HG02678 (cell line): ENCODE data around the gene GRM7.

Experiments used
- ATAC-seq: cut with Tn5 transposase; IDR thresholded peaks from one replicate; pipeline ENCODE4 v1.9.1; 2021; ENCODE audit warnings: mild to moderate bottlenecking, moderate library complexity; ENCODE audit not compliant: unreplicated experiment

The GRM7 gene

DNA sequence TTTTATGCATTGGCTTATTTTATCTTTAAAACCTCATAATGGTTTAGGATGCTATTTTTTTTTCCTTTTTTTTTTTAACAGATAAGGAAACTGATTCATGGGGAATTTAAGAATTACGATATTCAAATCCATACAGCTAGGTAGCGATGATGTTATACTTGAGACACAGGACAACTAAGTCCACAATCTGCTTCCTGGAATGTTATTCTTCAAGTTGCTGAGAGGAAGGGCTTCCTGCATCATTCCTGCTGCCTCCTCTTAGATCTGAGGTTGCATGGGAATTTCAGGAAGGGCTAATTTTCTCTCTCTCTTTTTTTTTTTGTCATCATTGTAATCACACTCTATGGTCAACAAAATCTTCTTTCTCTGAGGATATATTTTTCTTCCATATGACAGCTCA lies 595.5 kb downstream of the GRM7 start:
- ATAC-seq = no peak

DNA sequence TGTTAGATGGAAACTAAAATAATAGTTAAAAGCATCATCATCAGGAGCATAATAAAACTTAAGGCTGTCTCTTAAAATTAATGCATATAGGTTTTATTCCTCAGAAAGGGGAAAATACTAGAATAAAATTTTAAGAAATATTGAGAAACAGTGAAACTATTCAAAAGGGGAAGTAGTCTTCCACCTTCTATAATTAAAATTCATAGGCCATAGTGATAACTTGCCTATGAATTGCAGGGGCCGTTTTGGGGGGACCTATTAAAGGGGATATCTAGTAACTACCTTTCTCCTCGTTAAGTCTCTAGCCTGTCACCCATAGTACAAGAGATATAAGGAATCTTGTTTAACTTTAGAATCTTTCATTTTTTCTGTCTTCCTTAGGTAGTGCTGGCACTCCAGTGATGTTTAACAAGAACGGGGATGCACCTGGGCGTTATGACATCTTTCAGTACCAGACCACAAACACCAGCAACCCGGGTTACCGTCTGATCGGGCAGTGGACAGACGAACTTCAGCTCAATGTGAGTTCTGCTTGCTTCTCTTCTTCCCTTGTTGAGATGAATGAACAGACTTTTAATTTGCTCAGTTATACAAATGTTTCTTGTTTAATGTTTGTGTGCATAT lies 600.4 kb downstream of the GRM7 start:
- peak; percentile 85 for ATAC-seq

DNA sequence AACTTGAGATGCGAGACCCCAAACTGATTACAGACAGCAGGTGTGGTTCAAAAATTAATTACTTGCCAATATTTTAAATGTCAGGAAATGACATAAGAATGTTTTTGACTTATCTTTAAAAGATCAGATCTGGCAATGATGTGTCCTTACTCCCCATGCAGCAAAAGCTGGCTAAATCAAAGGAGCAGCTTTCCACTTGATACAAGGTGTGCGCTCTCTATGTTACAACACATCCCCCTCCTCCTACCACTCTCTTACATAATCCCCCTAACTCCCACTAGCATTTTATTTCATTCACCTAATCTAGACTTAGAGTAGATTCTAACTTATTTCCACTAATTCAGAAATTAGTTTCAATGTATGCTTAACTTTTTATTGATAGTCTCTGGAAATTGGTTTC lies 609.0 kb downstream of the GRM7 start:
- ATAC-seq = no peak

DNA sequence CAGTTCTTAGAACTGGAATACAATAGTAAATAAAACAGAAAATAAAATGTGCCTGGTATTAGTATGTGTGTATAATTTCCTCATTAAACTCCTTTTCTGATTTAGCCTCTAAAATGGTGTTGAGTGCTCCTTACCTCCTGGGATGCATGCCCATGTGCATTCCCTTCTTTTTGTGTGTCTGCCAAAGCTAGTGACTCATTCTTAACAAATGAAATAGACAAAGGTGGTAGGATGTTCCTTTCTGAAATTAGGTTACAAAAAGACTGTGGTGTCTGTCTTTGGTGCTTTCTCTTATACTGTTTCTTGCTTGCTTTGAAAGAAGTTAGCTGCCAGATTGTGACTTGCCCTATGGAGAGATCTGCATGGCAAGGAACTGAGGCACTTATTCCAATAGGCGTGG lies 623.7 kb downstream of the GRM7 start:
- no peak for ATAC-seq

DNA sequence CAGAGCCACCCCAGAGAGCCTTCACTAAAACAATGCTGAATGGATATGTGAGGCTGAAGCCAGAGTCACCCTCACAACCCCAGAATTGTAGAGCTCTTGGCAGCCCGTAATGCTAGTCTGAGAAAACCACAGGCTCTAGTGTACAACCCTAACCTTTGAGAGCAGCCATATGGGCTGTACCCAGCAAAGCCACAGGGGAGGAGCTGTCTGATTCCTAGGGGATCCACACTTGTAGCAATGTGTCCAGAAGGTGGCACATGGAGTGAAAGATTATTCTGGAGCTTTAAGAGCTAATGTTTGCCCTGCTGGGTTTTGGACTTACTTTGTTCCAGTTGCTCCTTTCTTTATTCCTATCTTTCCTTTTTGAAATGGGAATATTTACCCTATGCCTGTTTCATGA lies 626.8 kb downstream of the GRM7 start:
- no peak for ATAC-seq

DNA sequence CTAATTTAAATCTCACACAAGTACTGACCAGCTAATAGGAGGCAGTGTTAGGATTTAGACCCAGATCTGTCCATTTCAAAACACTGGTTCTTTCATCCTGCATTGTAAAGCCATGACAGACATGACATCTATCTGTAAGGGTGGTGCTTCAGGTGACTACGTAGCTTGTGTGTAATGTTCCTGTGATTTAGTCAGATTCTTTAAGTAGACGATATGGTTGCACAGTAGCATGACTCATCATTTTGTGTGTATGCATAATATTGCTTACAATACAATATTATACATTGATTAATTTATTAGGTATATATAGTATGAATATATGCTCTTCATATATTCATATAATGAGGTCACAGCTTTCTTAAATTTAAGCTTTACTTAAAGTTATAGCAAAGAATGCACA lies 628.5 kb downstream of the GRM7 start:
- no peak for ATAC-seq

DNA sequence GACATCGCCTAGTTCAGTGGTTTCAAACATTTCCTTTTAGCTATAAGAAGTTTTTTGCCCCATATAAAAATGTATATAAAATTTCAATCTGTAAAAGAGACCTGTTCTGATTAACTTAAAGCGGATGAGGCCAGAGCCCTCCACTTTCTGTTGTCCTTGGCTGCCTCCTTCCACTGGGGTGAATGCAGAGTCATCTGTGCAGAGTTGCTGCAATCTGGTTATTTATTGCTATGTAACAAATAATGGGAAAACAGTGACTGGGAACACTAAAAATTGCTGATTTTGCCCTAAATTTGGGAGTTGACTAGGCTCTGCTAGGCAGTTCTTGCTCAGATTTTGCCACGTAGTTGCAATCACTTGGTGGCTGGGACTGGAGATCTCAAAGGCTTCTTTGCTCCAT lies 637.8 kb downstream of the GRM7 start:
- ATAC-seq = no peak

DNA sequence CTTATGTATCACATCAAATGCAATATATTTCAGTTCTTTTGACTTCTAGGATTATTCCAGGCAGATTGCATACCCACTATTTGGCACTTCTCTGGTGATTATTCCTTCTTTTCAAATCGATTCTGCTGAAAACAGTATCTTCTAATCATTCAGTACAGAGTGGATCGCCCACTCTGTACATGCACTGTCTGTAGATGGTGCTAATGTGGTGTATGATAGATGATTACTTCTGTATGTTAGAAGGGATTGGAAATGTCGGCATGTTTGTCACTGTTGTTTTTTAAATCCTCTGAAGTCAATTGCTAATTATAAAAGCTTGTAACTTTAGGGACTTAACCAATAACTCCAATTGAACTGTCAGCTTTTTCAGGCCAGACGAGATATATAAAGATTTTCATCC lies 642.5 kb downstream of the GRM7 start:
- ATAC-seq = no peak

DNA sequence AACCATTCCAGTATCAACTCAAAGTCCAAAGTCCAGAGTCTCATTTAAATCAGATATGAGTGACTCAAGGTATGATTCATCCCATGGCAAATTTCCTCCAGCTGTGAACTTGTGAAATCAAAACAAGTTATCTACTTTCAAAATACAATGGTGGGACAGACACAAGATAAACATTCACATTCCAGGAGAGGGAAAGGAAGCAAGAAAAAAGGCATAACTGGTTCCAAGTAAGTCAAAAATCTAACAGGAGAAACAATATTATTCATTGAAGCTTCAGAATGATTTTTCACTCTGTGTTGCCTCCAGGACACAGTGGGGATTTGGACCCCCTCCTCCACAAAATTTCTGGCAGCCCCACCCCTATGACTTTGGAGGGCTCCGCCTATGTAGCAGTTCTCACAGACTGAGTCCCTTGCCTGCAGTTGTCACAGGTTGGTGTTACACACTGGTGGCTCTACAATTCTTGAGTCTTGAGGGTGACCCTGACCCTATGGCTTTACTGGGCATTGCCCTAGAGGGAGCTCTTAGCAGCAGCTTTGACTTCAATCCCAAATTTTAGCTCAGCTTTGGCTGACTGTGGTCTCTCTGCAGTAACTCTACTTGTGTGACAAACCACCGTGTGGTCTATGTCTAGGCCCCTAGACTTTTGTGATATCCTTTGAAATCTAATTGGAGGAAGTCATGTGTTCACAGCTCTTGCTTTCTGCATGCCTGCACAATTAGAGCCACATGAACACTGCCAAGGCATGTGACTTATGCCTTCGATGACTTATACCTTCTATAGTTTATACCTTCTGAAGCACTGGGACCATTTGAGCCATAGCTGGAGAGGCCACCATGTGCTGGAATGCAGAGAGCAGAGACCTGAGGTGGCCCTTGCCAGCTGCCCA lies 644.2 kb downstream of the GRM7 start:
- no peak for ATAC-seq

DNA sequence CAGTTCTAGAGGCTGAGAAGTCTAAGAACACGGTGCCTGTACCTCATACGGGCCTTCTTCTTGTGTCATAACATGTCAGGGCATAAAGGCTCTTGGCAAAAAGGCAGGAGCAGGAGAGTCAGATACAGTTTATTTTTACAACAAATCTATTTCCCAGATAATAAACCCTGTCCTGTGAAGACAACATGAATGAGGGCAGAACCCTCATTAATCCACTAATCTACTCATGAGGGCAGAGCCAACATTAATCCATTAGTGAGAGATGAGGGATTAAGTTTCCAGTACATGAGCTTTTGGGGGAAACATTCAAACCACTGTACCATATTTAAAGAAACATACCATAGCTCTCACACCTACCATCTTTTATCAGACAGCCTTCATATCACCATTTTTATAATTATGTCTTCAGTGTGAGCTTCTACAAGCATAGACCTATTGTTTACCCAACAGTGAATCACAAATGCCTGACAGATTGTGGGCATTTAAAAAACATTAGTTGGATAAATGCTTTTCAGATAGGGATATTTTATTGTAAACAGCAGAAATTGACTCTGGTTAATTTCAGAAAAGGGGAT lies 645.8 kb downstream of the GRM7 start:
- no peak for ATAC-seq

DNA sequence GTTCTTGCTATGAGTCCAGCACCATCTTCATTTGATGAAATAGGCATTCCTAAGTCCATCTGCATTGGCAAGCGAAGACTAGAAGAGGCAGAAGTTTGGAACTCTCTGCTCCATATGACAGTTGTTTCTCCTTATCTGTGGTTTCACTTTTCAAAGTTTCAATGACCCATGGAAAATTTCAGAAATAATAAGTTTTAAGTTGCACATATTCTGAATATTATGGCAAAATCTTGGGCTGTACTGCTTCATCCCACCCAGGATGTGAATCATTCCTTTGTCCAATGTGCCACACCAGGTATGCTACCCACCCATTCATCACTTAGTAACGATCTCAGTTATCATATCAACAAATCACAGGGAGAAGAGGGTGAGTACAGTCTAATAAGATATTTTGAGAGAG lies 647.9 kb downstream of the GRM7 start:
- no peak for ATAC-seq

DNA sequence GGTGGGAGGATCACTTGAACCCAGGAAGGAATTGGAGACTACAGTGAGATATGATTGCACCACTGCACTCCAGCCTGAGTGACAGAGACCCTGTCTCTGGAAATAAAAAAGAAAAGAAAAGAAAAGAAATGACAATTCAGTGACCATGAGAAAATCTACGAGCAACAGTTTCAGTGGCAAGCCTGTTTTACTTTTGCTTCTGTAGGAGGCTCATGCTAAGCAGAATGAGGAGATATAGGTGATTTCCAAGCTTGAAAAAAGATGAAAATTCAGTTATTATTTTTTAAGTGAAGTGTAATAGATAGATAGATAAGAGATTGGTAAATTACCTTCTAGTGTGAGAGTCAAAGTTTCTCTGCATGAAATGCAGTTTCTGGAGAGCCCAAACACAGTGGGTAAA lies 651.1 kb downstream of the GRM7 start:
- no peak for ATAC-seq

DNA sequence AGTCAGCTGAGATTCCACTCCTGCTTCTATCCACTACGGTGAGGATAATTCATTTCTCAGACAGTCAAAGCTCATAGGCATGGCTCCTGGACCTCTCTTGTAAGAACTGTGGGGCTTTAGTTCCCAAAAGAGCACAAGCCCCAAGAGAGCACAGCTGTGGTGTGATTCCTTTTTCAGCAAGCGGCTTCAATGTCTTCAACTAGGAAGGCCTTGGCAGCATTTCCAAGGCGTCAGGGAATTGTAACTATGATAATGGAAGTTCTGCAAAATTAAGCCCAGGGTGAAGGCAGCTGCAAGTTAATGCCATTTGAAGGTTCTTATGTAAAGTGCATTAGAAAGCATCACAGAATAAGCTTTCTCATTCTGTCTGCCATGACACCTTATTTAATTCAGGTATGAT lies 657.1 kb downstream of the GRM7 start:
- no peak for ATAC-seq

DNA sequence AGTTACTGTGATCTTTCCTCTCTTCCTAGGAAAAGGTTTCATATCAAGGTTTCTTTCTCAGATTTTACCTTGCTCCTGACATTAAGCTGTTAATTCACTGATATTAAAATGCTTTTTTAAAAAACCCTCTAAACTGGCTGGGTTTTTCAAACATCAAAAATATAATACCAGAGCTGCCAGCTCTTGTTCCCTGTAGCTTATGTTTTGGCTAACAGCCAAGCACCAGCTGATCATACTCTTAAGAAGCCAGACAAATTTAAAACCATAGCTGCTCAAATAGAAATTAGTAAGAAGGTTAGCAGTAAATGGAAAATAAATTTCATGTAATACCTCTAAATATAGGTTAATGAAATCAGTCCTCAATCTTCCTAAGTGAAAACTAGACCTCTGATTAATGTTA lies 657.5 kb downstream of the GRM7 start:
- no peak for ATAC-seq

DNA sequence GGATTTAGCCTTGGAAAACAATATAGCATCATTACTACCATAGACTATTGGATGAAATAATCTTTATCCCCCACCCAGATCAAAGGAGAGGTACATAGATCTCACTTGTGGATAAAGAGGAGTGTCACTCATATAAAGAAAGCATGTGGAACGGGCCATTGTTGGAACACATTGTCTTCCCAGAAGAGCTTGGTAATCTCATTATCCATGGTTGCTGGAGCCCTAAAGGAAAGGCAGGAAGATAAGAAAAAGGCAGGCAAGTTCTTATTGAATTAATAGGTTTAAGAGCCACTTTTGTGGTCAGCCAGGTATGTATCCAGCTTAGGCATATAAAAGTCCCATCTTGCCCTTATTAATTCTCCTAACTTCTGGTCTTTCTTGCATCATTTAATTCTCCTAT lies 659.1 kb downstream of the GRM7 start:
- no peak for ATAC-seq

DNA sequence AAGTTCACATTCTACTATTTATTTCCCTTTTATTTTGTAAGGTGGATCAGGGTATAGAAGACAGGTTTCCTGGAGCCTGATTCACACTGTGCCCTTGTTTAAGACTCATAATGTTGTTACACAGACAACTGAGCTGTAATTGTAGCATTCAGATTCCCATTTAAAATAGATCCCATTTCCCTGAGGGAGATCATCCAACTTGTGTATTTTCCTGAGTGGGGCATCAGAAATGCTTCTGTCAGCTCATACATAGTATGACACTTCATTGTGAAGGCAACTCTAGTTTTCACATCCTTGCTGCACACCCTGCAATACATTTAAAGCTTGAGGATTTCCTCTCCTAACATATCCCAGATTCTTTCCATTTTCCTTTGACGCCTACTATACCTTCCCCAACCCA lies 659.7 kb downstream of the GRM7 start:
- ATAC-seq = no peak

DNA sequence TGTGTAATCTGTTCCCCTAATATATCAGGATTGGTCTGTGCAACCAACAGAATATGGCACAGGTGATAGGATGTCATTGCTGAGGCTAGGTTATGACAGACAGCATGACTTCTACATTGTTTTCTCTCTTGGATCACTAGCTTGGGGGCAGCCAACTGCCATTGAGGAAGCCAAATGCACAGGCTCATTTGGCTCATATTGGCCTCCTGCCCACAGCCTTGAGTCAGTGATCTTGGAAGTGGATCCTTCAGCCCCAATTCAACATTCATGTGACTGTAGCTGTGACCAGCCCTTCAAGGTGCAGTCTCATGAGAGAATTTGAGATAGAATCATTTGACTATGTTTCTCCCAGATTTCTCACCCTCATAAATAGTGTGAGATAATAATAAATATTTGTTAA lies 675.6 kb downstream of the GRM7 start:
- ATAC-seq = no peak

DNA sequence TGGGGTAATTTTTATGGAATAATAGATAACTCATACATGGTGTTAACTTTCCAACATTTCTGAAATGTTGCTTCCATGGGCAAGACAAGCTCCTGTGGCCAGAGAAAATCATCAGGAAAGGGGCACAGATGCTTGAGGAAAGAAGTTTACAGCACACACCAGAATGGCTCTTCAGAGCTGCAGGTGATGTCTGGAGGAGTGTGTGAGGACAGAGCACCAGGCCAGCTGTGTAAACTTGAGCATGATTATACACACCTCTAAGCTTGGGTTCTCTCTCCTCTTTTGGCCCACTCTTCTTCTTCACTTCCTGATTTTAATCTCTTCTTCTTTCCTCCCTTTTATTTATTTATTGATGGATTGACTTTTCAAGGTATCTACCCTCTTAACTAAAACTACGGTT lies 676.0 kb downstream of the GRM7 start:
- no peak for ATAC-seq

DNA sequence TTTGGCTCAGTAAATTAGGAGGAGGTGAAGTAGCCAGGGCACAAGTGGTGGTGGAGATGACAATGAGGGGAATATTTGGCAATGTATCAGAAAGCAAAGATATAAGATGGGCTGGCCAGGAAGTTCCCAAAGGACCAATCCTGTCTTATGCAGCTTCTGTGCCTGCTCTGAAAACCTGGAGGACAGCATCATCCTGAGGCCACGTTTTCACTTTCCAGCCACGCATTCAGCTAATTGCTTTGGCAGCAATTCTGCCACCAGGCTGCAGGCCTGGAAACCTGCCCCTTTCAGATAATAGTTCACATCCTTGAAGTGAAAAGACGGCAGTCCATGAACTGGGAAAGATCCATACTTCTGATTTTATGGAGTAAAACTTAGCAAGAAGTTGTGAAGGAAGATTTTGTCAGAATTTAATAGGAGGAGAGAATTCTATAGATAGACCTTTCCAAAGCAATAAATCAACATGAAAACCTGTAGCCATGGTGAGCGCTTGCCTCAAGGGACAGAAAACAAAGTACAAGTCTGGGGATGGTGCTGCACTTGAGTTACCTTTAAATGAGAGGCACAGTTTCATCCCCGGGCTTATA lies 682.5 kb downstream of the GRM7 start:
- no peak for ATAC-seq

DNA sequence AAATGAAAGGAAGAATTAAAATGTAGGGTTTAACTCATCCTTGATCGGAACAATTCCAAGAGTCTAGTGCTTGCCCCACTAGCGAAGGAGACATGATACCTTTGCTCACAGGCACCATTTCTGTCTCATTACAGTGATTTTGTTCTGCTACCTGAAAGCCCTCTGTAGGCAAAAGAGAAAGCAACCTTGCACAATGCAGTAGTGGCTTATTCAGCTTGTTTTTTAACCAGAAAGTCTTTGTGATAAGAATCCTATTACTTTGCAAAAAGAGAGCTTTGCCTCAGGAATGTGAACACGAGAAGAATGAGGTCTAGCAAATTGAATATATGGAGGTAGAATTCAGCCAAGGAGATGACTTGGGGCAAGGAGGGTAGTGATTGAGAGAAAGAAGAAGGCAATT lies 684.4 kb downstream of the GRM7 start:
- no peak for ATAC-seq

DNA sequence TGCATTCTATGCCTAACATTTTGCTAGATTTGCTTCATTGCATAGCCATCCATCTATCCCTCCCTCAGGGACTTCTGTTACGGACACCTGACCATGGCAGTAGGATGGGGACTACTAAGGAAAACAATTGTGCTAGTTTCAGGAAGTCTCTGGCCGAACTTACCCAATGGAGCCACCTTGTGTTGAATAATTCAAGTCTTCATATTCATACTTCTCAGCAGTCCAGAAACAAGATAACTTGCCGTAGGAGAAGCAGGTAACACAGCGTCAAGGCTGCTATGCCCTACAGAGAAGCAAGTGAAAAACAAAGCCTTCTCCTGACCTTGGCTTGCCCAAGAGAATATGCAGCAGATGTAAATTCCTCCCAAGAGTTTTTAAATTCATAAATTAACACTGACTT lies 685.3 kb downstream of the GRM7 start:
- ATAC-seq = no peak

DNA sequence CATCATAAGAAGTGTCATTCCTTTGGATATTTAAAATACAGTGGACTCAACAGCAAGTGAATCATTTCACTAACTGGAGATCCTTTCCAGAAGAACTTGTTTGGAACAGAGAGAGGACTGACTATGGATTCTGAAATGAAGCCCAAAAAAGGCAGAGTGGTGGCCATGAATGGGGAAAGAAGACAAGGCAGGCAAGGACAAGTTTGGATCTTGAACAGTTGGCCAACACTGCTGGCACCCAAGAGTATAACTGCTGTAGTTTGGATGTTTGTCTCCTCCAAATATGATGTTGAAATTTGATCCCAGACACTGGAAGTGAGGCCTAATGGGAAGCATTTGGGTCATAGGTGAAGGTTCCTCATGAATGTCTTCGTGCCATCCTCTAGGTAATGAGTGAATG lies 686.9 kb downstream of the GRM7 start:
- ATAC-seq = no peak
